Omental fat pad (tissue), 4 donors: Measurements from ENCODE around the gene CPEB4. TPM values are rescaled to one million over a fixed set of nuclear protein-coding genes. Genes with fewer than 3 reads are reported as not detected.

Experiments used
- ATAC-seq: fragments of 150-250 bp; one replicate; pipeline ENCODE4 v1.9.1; 2016; ENCODE audit warnings: mild to moderate bottlenecking, moderate library complexity; ENCODE audit not compliant: low FRiP score
- DNase-seq: peaks from one replicate; pipeline ENCODE4 v3.0.0-alpha.2; 2019; ENCODE audit warnings: low spot score
- total RNA-seq, 4 donors: library from RNA; depleted of rRNA; stranded (reverse); fragments of >200 nt; gene quantifications; one replicate each; pipeline ENCODE4 v1.1.0, GENCODE V29; 2016
- TF ChIP-seq, protein P1 (sequence below), 3 donors: fragments of 450-650 bp; IDR thresholded peaks; one replicate each; pipeline ENCODE4 v1.5.1; 2016 to 2017; ENCODE audit warnings: antibody characterized with exemption in 3 of 3, mild to moderate bottlenecking in 3 of 3, moderate library complexity in 2 of 3

CPEB4 gene
- total RNA-seq, 4 donors from 2014 or later = 43.2 to 71.4 (median 58.1) TPM

- DNase-seq (no peak), ATAC-seq (no peak)
- TF ChIP-seq, protein P1, sequence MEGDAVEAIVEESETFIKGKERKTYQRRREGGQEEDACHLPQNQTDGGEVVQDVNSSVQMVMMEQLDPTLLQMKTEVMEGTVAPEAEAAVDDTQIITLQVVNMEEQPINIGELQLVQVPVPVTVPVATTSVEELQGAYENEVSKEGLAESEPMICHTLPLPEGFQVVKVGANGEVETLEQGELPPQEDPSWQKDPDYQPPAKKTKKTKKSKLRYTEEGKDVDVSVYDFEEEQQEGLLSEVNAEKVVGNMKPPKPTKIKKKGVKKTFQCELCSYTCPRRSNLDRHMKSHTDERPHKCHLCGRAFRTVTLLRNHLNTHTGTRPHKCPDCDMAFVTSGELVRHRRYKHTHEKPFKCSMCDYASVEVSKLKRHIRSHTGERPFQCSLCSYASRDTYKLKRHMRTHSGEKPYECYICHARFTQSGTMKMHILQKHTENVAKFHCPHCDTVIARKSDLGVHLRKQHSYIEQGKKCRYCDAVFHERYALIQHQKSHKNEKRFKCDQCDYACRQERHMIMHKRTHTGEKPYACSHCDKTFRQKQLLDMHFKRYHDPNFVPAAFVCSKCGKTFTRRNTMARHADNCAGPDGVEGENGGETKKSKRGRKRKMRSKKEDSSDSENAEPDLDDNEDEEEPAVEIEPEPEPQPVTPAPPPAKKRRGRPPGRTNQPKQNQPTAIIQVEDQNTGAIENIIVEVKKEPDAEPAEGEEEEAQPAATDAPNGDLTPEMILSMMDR (IDR thresholded peaks at IDR 0.05) = no peak
Observed at GRCh38 chr5:173962436-173962972, 74.4 kb downstream of the CPEB4 start.

GRCh38 chr5:173963182-173963838 is 75.2 kb downstream of the CPEB4 start:
- ATAC-seq (no peak), DNase-seq (no peak)
- TF ChIP-seq, protein P1 (IDR thresholded peaks at IDR 0.05) = no peak

DNA sequence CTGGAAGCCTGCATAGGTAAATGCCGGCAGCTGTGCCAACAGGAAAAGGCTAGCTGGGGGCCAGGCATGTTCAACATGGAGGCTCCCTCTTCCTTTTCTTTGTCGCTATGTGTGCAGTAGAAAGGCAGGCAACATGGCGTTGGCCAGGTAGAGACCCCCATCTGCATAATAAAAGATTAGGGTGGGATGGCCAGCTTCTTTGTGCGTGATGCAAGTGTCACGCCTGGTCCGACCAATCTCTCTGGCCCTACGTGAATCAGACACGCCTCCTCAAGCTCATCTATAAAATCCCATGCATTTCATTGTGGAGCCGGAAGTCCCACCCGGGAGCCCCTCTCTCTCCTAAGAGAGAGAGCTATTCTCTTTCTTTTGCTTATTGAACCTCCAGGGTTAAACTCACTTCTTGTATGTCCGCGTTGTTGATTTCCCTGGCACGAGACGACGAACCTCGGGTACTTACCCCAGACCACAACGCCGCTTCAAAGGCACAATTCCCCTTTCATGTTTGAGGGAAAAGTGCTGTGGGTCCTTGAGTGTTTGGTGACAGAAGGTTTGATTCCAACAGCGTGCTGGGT is 75.8 kb downstream of the CPEB4 start:
- no peak for ATAC-seq
- TF ChIP-seq, protein P1 (IDR thresholded peaks at IDR 0.05) = no peak
- DNase-seq = no peak

GRCh38 chr5:173964506-173964905 is 76.4 kb downstream of the CPEB4 start:
- TF ChIP-seq, protein P1 (IDR thresholded peaks at IDR 0.05) = no peak
- ATAC-seq (no peak), DNase-seq (no peak)

- TF ChIP-seq, protein P1 (IDR thresholded peaks at IDR 0.05) = no peak
- no peak for ATAC-seq
- DNase-seq = no peak
Observed at GRCh38 chr5:173967241-173967640, 79.1 kb downstream of the CPEB4 start.

GRCh38 chr5:173968154-173968797 is 80.1 kb downstream of the CPEB4 start:
- ATAC-seq (no peak), DNase-seq (no peak)
- TF ChIP-seq, protein P1 (IDR thresholded peaks at IDR 0.05) = no peak
